HG02588 (cell line): Measurements from ENCODE around the gene MSL1.

ENCODE experiments used
- ATAC-seq: cut with Tn5 transposase; IDR thresholded peaks from one replicate; pipeline ENCODE4 v1.9.1; 2021; ENCODE audit warnings: mild to moderate bottlenecking, moderate library complexity; ENCODE audit not compliant: unreplicated experiment

The MSL1 gene

GRCh38 chr17:40091691-40092397 lies 29.9 kb upstream of the MSL1 start:
- no peak for ATAC-seq

- ATAC-seq, result no peak
These were observed 29.2 kb upstream of the MSL1 start for GRCh38 chr17:40092581-40092980.

- no peak for ATAC-seq
These were observed 28.7 kb upstream of the MSL1 start for GRCh38 chr17:40093005-40093579.

GRCh38 chr17:40093580-40094201 lies 28.1 kb upstream of the MSL1 start:
- no peak for ATAC-seq

GRCh38 chr17:40094874-40095273 lies 26.9 kb upstream of the MSL1 start:
- no peak for ATAC-seq

GRCh38 chr17:40095351-40095943 lies 26.3 kb upstream of the MSL1 start:
- ATAC-seq, result no peak

GRCh38 chr17:40095944-40096791 lies 25.6 kb upstream of the MSL1 start:
- ATAC-seq, result peak; percentile 40

- ATAC-seq, result no peak
These were observed 24.7 kb upstream of the MSL1 start for GRCh38 chr17:40097087-40097486.

- no peak for ATAC-seq
These were observed 23.6 kb upstream of the MSL1 start for GRCh38 chr17:40097931-40098845.

- peak; percentile 49 for ATAC-seq
These were observed 22.7 kb upstream of the MSL1 start for GRCh38 chr17:40098846-40099618.

GRCh38 chr17:40099619-40100418 lies 22.0 kb upstream of the MSL1 start:
- no peak for ATAC-seq

GRCh38 chr17:40100419-40100668 lies 21.4 kb upstream of the MSL1 start, which contains the start of gene NR1D1:
Gene NR1D1, minus strand, starts transcription at chr17:40100589. Its CDS starts 495 bp downstream, at chr17:40100094.
- ATAC-seq, result no peak

- ATAC-seq, result no peak
These were observed 21.0 kb upstream of the MSL1 start for GRCh38 chr17:40100669-40101366.

- ATAC-seq, result no peak
These were observed 20.2 kb upstream of the MSL1 start for GRCh38 chr17:40101367-40102210.

GRCh38 chr17:40103071-40103661 lies 18.6 kb upstream of the MSL1 start:
- ATAC-seq, result no peak

GRCh38 chr17:40103688-40104087 lies 18.1 kb upstream of the MSL1 start:
- ATAC-seq, result no peak
